Measurements from ENCODE around the gene GADL1.

The GADL1 gene

DNA sequence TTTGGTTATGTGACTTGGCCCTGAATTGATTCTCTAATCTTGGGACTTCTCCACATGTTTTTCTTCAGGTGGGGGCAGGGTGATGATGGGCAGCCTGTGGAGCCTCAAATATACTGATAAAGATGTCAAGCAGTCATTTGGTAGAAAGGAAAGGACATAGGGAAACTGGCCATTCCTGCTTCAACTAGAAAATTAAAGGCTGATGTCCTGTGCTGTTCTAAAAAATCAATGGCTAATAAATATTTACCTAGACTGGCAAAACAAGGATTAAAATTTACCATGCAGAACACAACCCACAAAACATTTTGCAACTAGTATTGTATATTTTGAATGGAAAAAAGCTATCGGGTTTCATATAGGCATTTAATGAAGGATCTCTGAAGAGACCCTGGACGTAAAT lies 133.7 kb downstream of the GADL1 start:
- TF ChIP-seq ZFP30 (CRISPR knock-in tag; IDR thresholded peaks at IDR 0.05) (no peak), ZNF70 (CRISPR knock-in tag; IDR thresholded peaks at IDR 0.05) (no peak), ZC3H10 (CRISPR knock-in tag; IDR thresholded peaks at IDR 0.05) (no peak), ZNF8 (CRISPR knock-in tag; IDR thresholded peaks at IDR 0.05) (no peak), ISL1 (CRISPR knock-in tag; IDR thresholded peaks at IDR 0.05) (no peak; the same call in 1 of the 2 replicates), PPARA (CRISPR knock-in tag; IDR thresholded peaks at IDR 0.05; ENCODE audit: borderline replicate concordance) (no peak), ARNTL (CRISPR knock-in tag; IDR thresholded peaks at IDR 0.05; ENCODE audit: borderline replicate concordance, low read depth) (no peak)
- TF ChIP-seq, protein P1, sequence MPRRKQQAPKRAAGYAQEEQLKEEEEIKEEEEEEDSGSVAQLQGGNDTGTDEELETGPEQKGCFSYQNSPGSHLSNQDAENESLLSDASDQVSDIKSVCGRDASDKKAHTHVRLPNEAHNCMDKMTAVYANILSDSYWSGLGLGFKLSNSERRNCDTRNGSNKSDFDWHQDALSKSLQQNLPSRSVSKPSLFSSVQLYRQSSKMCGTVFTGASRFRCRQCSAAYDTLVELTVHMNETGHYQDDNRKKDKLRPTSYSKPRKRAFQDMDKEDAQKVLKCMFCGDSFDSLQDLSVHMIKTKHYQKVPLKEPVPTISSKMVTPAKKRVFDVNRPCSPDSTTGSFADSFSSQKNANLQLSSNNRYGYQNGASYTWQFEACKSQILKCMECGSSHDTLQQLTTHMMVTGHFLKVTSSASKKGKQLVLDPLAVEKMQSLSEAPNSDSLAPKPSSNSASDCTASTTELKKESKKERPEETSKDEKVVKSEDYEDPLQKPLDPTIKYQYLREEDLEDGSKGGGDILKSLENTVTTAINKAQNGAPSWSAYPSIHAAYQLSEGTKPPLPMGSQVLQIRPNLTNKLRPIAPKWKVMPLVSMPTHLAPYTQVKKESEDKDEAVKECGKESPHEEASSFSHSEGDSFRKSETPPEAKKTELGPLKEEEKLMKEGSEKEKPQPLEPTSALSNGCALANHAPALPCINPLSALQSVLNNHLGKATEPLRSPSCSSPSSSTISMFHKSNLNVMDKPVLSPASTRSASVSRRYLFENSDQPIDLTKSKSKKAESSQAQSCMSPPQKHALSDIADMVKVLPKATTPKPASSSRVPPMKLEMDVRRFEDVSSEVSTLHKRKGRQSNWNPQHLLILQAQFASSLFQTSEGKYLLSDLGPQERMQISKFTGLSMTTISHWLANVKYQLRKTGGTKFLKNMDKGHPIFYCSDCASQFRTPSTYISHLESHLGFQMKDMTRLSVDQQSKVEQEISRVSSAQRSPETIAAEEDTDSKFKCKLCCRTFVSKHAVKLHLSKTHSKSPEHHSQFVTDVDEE (CRISPR knock-in tag; IDR thresholded peaks at IDR 0.05): no peak
- TF ChIP-seq, protein P2, sequence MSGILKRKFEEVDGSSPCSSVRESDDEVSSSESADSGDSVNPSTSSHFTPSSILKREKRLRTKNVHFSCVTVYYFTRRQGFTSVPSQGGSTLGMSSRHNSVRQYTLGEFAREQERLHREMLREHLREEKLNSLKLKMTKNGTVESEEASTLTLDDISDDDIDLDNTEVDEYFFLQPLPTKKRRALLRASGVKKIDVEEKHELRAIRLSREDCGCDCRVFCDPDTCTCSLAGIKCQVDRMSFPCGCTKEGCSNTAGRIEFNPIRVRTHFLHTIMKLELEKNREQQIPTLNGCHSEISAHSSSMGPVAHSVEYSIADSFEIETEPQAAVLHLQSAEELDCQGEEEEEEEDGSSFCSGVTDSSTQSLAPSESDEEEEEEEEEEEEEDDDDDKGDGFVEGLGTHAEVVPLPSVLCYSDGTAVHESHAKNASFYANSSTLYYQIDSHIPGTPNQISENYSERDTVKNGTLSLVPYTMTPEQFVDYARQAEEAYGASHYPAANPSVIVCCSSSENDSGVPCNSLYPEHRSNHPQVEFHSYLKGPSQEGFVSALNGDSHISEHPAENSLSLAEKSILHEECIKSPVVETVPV (CRISPR knock-in tag; IDR thresholded peaks at IDR 0.05): no peak
- TF ChIP-seq, protein P3, sequence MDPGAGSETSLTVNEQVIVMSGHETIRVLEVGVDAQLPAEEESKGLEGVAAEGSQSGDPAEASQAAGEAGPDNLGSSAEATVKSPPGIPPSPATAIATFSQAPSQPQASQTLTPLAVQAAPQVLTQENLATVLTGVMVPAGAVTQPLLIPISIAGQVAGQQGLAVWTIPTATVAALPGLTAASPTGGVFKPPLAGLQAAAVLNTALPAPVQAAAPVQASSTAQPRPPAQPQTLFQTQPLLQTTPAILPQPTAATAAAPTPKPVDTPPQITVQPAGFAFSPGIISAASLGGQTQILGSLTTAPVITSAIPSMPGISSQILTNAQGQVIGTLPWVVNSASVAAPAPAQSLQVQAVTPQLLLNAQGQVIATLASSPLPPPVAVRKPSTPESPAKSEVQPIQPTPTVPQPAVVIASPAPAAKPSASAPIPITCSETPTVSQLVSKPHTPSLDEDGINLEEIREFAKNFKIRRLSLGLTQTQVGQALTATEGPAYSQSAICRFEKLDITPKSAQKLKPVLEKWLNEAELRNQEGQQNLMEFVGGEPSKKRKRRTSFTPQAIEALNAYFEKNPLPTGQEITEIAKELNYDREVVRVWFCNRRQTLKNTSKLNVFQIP (CRISPR knock-in tag; IDR thresholded peaks at IDR 0.05; ENCODE audit: borderline replicate concordance, low read depth): no peak

DNA sequence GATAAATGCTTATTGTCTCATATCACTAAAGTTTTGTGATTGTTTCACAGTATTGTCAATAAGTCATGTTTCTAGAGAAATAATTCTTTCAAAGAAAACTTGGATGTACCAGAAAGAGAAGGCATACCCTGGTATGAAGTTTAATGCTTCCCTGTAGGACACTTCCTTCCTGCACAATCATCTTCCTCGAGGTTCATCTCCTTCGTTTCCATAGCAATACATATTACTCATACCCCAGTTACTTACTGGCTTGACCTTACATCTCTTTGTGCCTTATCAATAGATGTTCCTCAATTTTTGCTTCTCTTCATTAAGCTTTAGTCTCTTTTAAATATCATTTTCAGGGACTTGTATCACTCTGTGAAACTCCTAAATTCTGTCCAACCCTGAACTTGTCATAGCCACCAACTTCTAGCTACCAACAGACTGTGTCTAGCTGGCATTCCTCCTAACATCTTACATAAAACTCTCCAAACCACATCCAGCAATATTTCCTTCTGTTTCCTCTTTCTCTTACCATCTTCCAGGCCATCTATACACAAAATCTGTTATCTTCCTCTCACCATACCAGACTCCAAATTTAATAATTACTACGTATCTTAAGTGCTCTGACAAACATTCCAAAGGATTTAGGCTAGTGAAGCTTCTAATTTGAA lies 134.3 kb downstream of the GADL1 start:
- TF ChIP-seq ARNTL (CRISPR knock-in tag; IDR thresholded peaks at IDR 0.05; ENCODE audit: borderline replicate concordance, low read depth): no peak
- no peak for TF ChIP-seq TCF4 (CRISPR knock-in tag; IDR thresholded peaks at IDR 0.05; ENCODE audit: borderline replicate concordance)
- no peak for TF ChIP-seq SNAI2 (CRISPR knock-in tag; IDR thresholded peaks at IDR 0.05)
- no peak for TF ChIP-seq ZC3H10 (CRISPR knock-in tag; IDR thresholded peaks at IDR 0.05)
- TF ChIP-seq GLIS3 (CRISPR knock-in tag; IDR thresholded peaks at IDR 0.05): no peak
- TF ChIP-seq, protein P1 (CRISPR knock-in tag; IDR thresholded peaks at IDR 0.05): no peak
- no peak for TF ChIP-seq PPARA (CRISPR knock-in tag; IDR thresholded peaks at IDR 0.05; ENCODE audit: borderline replicate concordance)
- TF ChIP-seq, protein P3 (CRISPR knock-in tag; IDR thresholded peaks at IDR 0.05; ENCODE audit: borderline replicate concordance, low read depth): no peak
- no peak for TF ChIP-seq ZNF8 (CRISPR knock-in tag; IDR thresholded peaks at IDR 0.05)
- TF ChIP-seq ZNF70 (CRISPR knock-in tag; IDR thresholded peaks at IDR 0.05): no peak
- TF ChIP-seq RARB (CRISPR knock-in tag; IDR thresholded peaks at IDR 0.05): no peak
- no peak for TF ChIP-seq TOX (CRISPR knock-in tag; IDR thresholded peaks at IDR 0.05; ENCODE audit: borderline replicate concordance)
- no peak for TF ChIP-seq CSDC2 (CRISPR knock-in tag; IDR thresholded peaks at IDR 0.05)
- no peak for ATAC-seq

More for the DNA sequence above, 133.7 kb downstream of the GADL1 start:
- no peak for ATAC-seq

DNA sequence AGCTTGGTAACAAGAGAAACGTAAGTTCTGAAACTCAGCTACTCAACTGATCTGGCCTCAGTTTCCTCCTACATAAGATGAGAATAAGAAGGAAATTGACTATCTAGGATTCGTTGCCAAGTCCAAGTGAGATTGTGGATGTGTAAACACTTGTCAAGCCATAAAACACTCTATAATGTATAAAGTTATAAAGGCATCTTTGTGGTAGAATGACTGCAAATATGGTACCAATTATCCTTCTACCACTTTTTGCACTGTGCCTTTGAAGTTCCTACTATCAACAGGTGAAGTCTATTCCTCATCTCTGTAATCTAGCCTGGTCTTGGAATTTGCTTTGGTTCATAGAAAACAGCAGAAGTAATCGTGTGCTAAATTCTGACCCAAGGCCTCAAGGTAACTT lies 138.2 kb downstream of the GADL1 start:
- TF ChIP-seq, protein P2 (CRISPR knock-in tag; IDR thresholded peaks at IDR 0.05): no peak
- TF ChIP-seq SNAI2 (CRISPR knock-in tag; IDR thresholded peaks at IDR 0.05) (no peak), TOX (CRISPR knock-in tag; IDR thresholded peaks at IDR 0.05; ENCODE audit: borderline replicate concordance) (no peak), ESRRG (CRISPR knock-in tag; IDR thresholded peaks at IDR 0.05) (no peak), TCF4 (CRISPR knock-in tag; IDR thresholded peaks at IDR 0.05; ENCODE audit: borderline replicate concordance) (no peak)
- TF ChIP-seq, protein P1 (CRISPR knock-in tag; IDR thresholded peaks at IDR 0.05): no peak
- no peak for ATAC-seq

Data from SK-N-SH treated with all-trans-retinoic acid at 6 μM for 48 hours (cell line).